Epithelial cell of proximal tubule (primary cell): Measurements from ENCODE around the gene GIT2. TPM values are rescaled to one million over a fixed set of nuclear protein-coding genes. Genes with fewer than 3 reads are reported as not detected.

Source experiments
- DNase-seq: peaks from one replicate; pipeline ENCODE4 v3.0.0-alpha.2; 2011; ENCODE audit warnings: low read depth
- H3K4me3 ChIP-seq: 2 replicates; pipeline ENCODE4 v1.5.1; 2011; ENCODE audit warnings: low read depth, mild to moderate bottlenecking, low read length
- CTCF ChIP-seq: conservative IDR thresholded peaks from 2 replicates; pipeline ENCODE4 v1.5.1; 2012; ENCODE audit warnings: low read depth, mild to moderate bottlenecking, low read length
- total RNA-seq: library from RNA; depleted of rRNA; stranded (reverse); fragments of >200 nt; gene quantifications from 2 replicates; pipeline ENCODE4 v1.2.3, GENCODE V29; 2015

Gene GIT2
- total RNA-seq, 1 donor from 2014 or later = 20.1 TPM

DNA sequence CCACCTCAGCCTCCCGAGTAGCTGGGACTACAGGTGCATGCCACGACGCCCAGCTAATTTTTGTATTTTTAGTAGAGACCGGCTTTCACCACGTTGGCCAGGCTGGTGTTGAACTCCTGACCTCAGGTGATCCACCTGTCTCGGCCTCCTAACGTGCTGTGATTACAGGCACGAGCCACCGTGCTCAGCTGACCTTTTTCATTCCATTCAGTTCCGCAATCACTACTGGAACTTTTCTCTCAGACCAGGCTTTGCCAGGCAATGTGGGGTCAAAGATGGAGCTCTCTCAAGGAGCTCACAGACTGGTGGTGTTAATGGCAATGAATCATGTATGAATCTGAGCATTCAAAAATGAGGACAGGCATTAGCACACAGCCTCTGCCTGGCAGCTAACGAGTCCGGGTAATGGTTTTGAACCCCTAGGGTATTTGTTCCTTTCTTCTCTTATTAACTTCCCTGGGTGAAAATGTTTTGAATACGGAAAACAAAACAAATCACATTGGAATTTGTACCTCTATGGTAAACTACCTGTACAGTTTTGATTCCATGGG, 105.5 kb downstream of the GIT2 start:
- no peak for TF ChIP-seq CTCF
- no peak for DNase-seq
- no peak overlapping the region for H3K4me3 ChIP-seq

DNA sequence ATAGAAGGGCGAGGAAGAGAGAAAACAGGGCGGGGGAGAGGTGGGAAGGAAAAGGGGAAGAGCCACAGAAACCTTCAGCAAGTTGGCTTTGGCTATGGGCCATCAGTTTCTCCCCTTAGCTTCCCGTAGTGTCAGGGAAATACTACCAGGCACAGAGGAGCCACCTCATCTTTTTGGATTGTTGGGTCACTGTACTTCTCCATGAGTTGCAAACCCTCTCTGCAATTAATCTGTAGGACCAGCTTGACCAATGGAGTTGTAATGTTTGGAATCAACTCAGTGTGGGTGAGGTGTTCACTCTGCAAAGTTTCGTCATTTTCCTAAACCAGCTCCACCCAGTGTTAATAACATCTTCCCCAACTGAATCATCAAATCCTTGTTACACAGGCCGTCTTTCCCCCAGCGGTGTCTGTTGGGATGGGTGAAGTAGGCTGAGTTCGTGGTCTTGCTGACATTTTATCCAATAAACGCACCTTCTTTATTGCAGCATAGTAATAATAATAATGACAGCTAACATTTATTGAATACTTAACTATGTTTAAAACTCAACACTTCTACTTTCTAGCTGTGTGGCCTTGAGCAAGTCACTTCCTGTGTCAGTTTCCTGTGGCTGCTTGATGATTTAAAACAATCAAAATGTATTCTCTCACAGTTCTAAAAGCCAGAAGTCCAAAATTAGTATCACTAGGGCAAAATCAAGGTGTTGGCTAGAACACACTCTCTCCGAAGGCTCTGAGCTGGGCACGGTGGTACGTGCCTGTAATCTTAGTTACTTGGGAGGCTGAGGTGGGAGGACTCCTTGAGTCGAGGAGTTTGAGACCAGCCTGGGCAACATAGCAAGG, 107.8 kb downstream of the GIT2 start:
- DNase-seq = no peak
- TF ChIP-seq CTCF = no peak

GRCh38 chr12:109885616-109886015, 110.6 kb downstream of the GIT2 start:
- DNase-seq = no peak
- no peak overlapping the region for H3K4me3 ChIP-seq
- no peak for TF ChIP-seq CTCF

More for the DNA sequence above, 107.8 kb downstream of the GIT2 start:
- H3K4me3 ChIP-seq = no peak overlapping the region

- no peak for DNase-seq
- no peak for TF ChIP-seq CTCF
- H3K4me3 ChIP-seq = no peak overlapping the region
Measured at GRCh38 chr12:109883461-109883860, 112.7 kb downstream of the GIT2 start.

DNA sequence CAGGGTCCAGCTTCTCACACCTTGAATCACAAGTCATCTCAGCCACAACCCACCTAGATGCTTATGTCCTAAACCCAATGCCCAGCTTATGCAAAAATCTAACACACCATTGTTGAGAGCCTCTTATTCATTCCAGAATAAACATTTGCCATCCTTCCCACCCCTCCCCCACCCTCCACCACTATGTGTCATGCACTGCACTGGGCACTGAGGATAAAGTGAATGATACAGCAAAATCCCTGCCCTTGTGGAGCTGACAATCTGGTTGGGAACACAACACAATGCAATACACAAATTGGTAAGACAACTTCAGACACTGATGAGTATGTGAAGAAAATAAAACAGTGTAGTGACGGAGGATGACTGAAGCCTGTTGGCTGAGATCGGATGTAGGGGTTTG, 114.4 kb downstream of the GIT2 start:
- no peak for DNase-seq
- TF ChIP-seq CTCF = no peak
- H3K4me3 ChIP-seq = no peak overlapping the region

- DNase-seq = no peak
- H3K4me3 ChIP-seq = peak overlapping the region; percentile 73
- no peak for TF ChIP-seq CTCF
Measured at GRCh38 chr12:109880938-109881337, 115.2 kb downstream of the GIT2 start.
